ENCODE measurements around the gene NPM1.

DNA sequence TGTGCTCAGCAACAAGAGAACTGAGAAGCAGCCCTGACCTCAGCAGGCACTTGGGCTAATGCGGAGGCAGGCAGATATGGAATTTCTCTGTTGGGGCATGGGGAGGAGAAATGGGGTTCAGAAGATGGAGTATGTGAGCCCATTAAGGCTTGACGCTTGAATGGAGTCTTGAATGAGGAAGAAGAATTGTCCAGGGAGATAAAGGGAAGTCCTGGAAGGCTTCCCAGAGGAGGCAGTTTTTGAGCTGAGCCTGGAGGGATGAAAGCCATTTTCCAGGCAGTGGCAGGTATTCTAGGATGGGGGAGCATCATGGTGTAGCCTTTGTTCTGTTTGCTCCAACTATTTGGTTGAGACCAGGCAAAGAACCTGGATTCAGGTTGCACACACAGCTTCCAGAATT is 66.3 kb downstream of the NPM1 start:
- TF ChIP-seq CTCF (IDR thresholded peaks at IDR 0.05) (no peak), POLR2A (IDR thresholded peaks at IDR 0.05) (no peak)

All from uterus (tissue), 2 donors.